ENCODE measurements around the gene ANKRD44. TPM values are rescaled to one million over a fixed set of nuclear protein-coding genes. Genes with fewer than 3 reads are reported as not detected.

The ANKRD44 gene
- total and polyA plus RNA-seq, 2 of the 8 experiments (the other 6 are each of a cell fraction or from before 2014, with no cell fraction given), result 1.2 to 1.3 TPM

- Histone ChIP-seq H3K27me3 (replicated peaks in 1 of 4; ENCODE audit: control insufficient read depth in 3 of 4, extremely low read depth in 1 of 4, insufficient read depth in 3 of 4, low read length in 3 of 4) (no peaks in the 10 kb centered on the region), H3K4ac (replicated peaks; ENCODE audit: insufficient read length, low read depth, low read length) (no peak overlapping the region), H2BK5ac (ENCODE audit: low read depth, low read length) (no peak overlapping the region), H3K27ac (ENCODE audit: low read depth, low read length) (no peak overlapping the region), H3K18ac (ENCODE audit: extremely low read depth, low read length) (no peak overlapping the region), H3K4me3 (ENCODE audit: extremely low read depth in 1 of 4, insufficient read depth in 2 of 4, low read depth in 3 of 4, low read length in 4 of 4) (no peak overlapping the region), H3K36me3 (ENCODE audit: control insufficient read depth in 2 of 4, insufficient read depth in 4 of 4, low read length in 3 of 4) (no peaks in the 10 kb centered on the region), H4K20me1 (replicated peaks in 1 of 2; ENCODE audit: control insufficient read depth in 1 of 2, insufficient read depth in 2 of 2, low read length in 2 of 2) (no peaks in the 10 kb centered on the region), H2AK5ac (ENCODE audit: low read depth, low read length) (no peak overlapping the region), H3K79me2 (ENCODE audit: control insufficient read depth in 1 of 2, insufficient read depth in 2 of 2, low read length in 2 of 2) (no peaks in the 10 kb centered on the region), H3K4me1 (replicated peaks in 1 of 4; ENCODE audit: control insufficient read depth in 3 of 4, insufficient read depth in 4 of 4, low read length in 3 of 4) (no peaks in the 10 kb centered on the region), H3K14ac (ENCODE audit: insufficient read length) (no peak overlapping the region), H4K8ac (ENCODE audit: extremely low read depth, insufficient read depth, low read length) (no peak overlapping the region), H4K5ac (ENCODE audit: insufficient read length, low read depth, low read length) (no peak overlapping the region), H2BK20ac (ENCODE audit: low read length) (no peak overlapping the region), H2BK15ac (ENCODE audit: low read length) (no peak overlapping the region), H2AFZ (ENCODE audit: low read length) (no peak overlapping the region), H4K91ac (replicated peaks; ENCODE audit: insufficient read length, low read length) (no peak overlapping the region), H3K9me3 (ENCODE audit: insufficient read depth in 2 of 2, low read depth in 1 of 2, low read length in 1 of 2) (peaks cover 19% of the 10 kb centered on the region in 2 experiments), H2BK120ac (replicated peaks; ENCODE audit: low read depth, low read length) (no peak overlapping the region), H2BK12ac (ENCODE audit: low read depth, low read length) (no peak overlapping the region), H3K4me2 (ENCODE audit: insufficient read depth in 1 of 2, low read depth in 2 of 2, low read length in 2 of 2) (no peak overlapping the region), H3K56ac (replicated peaks; ENCODE audit: insufficient read length, low read depth, low read length) (no peak overlapping the region), H3K23me2 (ENCODE audit: low read depth, low read length) (no peaks in the 10 kb centered on the region), H3K23ac (ENCODE audit: insufficient read length) (no peak overlapping the region), H3K9ac (replicated peaks in 1 of 4; ENCODE audit: extremely low read depth in 1 of 4, low read depth in 3 of 4, low read length in 3 of 4) (no peak overlapping the region), H3K79me1 (ENCODE audit: low read depth, low read length) (no peaks in the 10 kb centered on the region)
- 68% methylated on average over 1 of the region's 1 CpG; no CpG with 5 or more reads in 1 of the 2 experiments for WGBS, 2 experiments (ENCODE audit: extremely low coverage in 1 of 2, insufficient coverage in 1 of 2, insufficient read length in 1 of 2, insufficient replicate concordance in 2 of 2, low coverage in 1 of 2, low lambda C conversion rate in 2 of 2, missing lambda C conversion rate in 1 of 2)
- TF ChIP-seq SIX5 (IDR thresholded peaks at IDR 0.05; ENCODE audit: low read depth, low read length), result no peak
- TF ChIP-seq KDM5A (IDR thresholded peaks at IDR 0.05; ENCODE audit: low read length), result no peak
- ChIA-PET POLR2A (ENCODE audit: partially characterized antibody) (no interaction called here), CTCF (ENCODE audit: partially characterized antibody) (interaction anchor here (1.2 kb wide), 1 partner anchor 110 kb away, joined by 5 read pairs; no protein-coding TSS in a partner anchor)
- DNase-seq (ENCODE audit: low read depth in 1 of 2, low spot score in 2 of 2), result no peak
- FAIRE-seq, result no peak
Observed at GRCh38 chr2:197058777-197059300, 251.7 kb downstream of the ANKRD44 start.

Data from H1 (cell line).